ENCODE data around the gene REP15. TPM values are rescaled to one million over a fixed set of nuclear protein-coding genes. Genes with fewer than 3 reads are reported as not detected.

Gene REP15
- total and polyA plus RNA-seq, 7 donors, result 0.54 to 251 (median 1.7) TPM

- H3K4me1 ChIP-seq, result no peaks in the 10 kb centered on the region
- no peak overlapping the region for H3K27ac ChIP-seq
- no peaks in the 10 kb centered on the region for H3K27me3 ChIP-seq
- WGBS, 2 donors, result 90 to 93% methylated on average over 6 of the region's 6 CpGs
- TF ChIP-seq EP300 (IDR thresholded peaks at IDR 0.05) (no peak), CTCF (IDR thresholded peaks at IDR 0.05) (no peak), POLR2A (IDR thresholded peaks at IDR 0.05) (no peak), POLR2AphosphoS5 (IDR thresholded peaks at IDR 0.05) (no peak)
- peaks cover 14 to 77% (median 16%) of the 10 kb centered on the region in 4 donors for H3K36me3 ChIP-seq
- H3K4me3 ChIP-seq, result no peak overlapping the region
- intact Hi-C loops (cut with DNase I), result no loop called here
- no peak for DNase-seq
- H3K9me3 ChIP-seq, result no peaks in the 10 kb centered on the region
Observed at GRCh38 chr12:27667540-27667939, 28.7 kb upstream of the REP15 start.

- DNase-seq, result no peak
- Histone ChIP-seq H3K36me3 (peaks cover 15 to 77% (median 19%) of the 10 kb centered on the region in 4 donors), H3K4me3 (no peak overlapping the region), H3K9me3 (no peaks in the 10 kb centered on the region), H3K27ac (no peak overlapping the region), H3K27me3 (no peaks in the 10 kb centered on the region), H3K4me1 (peaks cover 0 to 7% (median 0%) of the 10 kb centered on the region in 4 donors)
- 88 to 91% methylated on average over 4 of the region's 4 CpGs for WGBS, 2 donors
- TF ChIP-seq EP300 (IDR thresholded peaks at IDR 0.05) (no peak), POLR2A (IDR thresholded peaks at IDR 0.05) (no peak), POLR2AphosphoS5 (IDR thresholded peaks at IDR 0.05) (no peak), CTCF (IDR thresholded peaks at IDR 0.05) (no peak)
- intact Hi-C loops (cut with DNase I), result no loop called here
Observed at GRCh38 chr12:27672051-27672450, 24.2 kb upstream of the REP15 start.

GRCh38 chr12:27672643-27673042, 23.6 kb upstream of the REP15 start:
- no peak overlapping the region for H3K4me3 ChIP-seq
- H3K4me1 ChIP-seq, result peaks cover 0 to 7% (median 0%) of the 10 kb centered on the region in 4 donors
- 86 to 92% methylated on average over 1 of the region's 1 CpG for WGBS, 2 donors
- H3K27ac ChIP-seq, result peak overlapping the region in 1 of 4 donors; percentile 5
- H3K27me3 ChIP-seq, result no peaks in the 10 kb centered on the region
- peaks cover 14 to 77% (median 22%) of the 10 kb centered on the region in 4 donors for H3K36me3 ChIP-seq
- H3K9me3 ChIP-seq, result no peaks in the 10 kb centered on the region
- DNase-seq, result no peak
- TF ChIP-seq POLR2AphosphoS5 (IDR thresholded peaks at IDR 0.05), result no peak
- no peak for TF ChIP-seq CTCF (IDR thresholded peaks at IDR 0.05)
- no peak for TF ChIP-seq EP300 (IDR thresholded peaks at IDR 0.05)
- no peak for TF ChIP-seq POLR2A (IDR thresholded peaks at IDR 0.05)
- intact Hi-C loops (cut with DNase I), result no loop called here

GRCh38 chr12:27673101-27673718, 23.0 kb upstream of the REP15 start:
- H3K9me3 ChIP-seq, result no peaks in the 10 kb centered on the region
- TF ChIP-seq CTCF (IDR thresholded peaks at IDR 0.05) (no peak), POLR2AphosphoS5 (IDR thresholded peaks at IDR 0.05) (no peak), POLR2A (IDR thresholded peaks at IDR 0.05) (no peak)
- no peak overlapping the region for H3K4me3 ChIP-seq
- peak overlapping the region in 1 of 4 donors; percentile 8 for H3K27ac ChIP-seq
- H3K36me3 ChIP-seq, result peaks cover 8 to 77% (median 16%) of the 10 kb centered on the region in 4 donors
- H3K27me3 ChIP-seq, result no peaks in the 10 kb centered on the region
- no peak for DNase-seq
- intact Hi-C loops (cut with DNase I), result no loop called here
- 64 to 86% methylated on average over 3 of the region's 3 CpGs for WGBS, 2 donors
- peaks cover 0 to 7% (median 0%) of the 10 kb centered on the region in 4 donors for H3K4me1 ChIP-seq

GRCh38 chr12:27674989-27675388, 21.3 kb upstream of the REP15 start:
- Histone ChIP-seq H3K27me3 (no peaks in the 10 kb centered on the region), H3K4me1 (peaks cover 0 to 7% (median 0%) of the 10 kb centered on the region in 4 donors), H3K4me3 (no peak overlapping the region), H3K9me3 (no peaks in the 10 kb centered on the region), H3K27ac (no peak overlapping the region), H3K36me3 (peaks cover 12 to 73% (median 19%) of the 10 kb centered on the region in 4 donors)
- 70 to 84% methylated on average over 2 of the region's 2 CpGs for WGBS, 2 donors
- TF ChIP-seq CTCF (IDR thresholded peaks at IDR 0.05) (no peak), POLR2A (IDR thresholded peaks at IDR 0.05) (no peak), EP300 (IDR thresholded peaks at IDR 0.05) (no peak), POLR2AphosphoS5 (IDR thresholded peaks at IDR 0.05) (no peak)
- intact Hi-C loops (cut with DNase I), result no loop called here
- DNase-seq, result no peak

Measured in sigmoid colon (tissue), 7 donors.